C4-2B (cell line): Measurements from ENCODE around the gene FAF1.

ENCODE experiments used
- H3K27ac ChIP-seq: fragments of 450-650 bp; 2 replicates; pipeline ENCODE4 v1.5.1; 2017
- ZFX ChIP-seq: fragments of 450-650 bp; IDR thresholded peaks from 2 replicates; pipeline ENCODE4 v1.6.1; 2017
- TF ChIP-seq, protein P1 (sequence below): fragments of 450-650 bp; conservative IDR thresholded peaks from 2 replicates; pipeline ENCODE4 v1.5.1; 2017; ENCODE audit warnings: mild to moderate bottlenecking

FAF1 gene

DNA sequence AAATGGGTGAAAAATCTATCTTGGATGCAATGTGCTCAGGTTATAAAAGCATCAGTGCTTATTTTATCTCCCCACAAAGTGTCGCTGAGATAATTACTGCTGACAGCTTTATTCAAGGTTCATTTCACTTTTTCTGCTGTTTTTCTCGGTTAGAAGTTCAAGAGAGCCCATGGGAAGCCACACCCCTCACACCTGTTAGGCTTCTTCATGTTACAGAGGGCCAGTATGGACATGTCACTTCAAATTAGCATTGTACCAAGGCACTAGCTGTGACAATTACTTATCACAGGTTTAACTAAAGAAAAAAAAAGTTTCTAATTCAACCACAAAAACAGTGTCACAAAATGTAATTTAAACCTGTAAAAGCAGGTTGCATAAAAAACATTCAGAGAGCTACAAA is 349.5 kb downstream of the FAF1 start:
- TF ChIP-seq, protein P1, sequence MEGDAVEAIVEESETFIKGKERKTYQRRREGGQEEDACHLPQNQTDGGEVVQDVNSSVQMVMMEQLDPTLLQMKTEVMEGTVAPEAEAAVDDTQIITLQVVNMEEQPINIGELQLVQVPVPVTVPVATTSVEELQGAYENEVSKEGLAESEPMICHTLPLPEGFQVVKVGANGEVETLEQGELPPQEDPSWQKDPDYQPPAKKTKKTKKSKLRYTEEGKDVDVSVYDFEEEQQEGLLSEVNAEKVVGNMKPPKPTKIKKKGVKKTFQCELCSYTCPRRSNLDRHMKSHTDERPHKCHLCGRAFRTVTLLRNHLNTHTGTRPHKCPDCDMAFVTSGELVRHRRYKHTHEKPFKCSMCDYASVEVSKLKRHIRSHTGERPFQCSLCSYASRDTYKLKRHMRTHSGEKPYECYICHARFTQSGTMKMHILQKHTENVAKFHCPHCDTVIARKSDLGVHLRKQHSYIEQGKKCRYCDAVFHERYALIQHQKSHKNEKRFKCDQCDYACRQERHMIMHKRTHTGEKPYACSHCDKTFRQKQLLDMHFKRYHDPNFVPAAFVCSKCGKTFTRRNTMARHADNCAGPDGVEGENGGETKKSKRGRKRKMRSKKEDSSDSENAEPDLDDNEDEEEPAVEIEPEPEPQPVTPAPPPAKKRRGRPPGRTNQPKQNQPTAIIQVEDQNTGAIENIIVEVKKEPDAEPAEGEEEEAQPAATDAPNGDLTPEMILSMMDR = no peak
- no peak for TF ChIP-seq ZFX
- H3K27ac ChIP-seq = no peak overlapping the region

DNA sequence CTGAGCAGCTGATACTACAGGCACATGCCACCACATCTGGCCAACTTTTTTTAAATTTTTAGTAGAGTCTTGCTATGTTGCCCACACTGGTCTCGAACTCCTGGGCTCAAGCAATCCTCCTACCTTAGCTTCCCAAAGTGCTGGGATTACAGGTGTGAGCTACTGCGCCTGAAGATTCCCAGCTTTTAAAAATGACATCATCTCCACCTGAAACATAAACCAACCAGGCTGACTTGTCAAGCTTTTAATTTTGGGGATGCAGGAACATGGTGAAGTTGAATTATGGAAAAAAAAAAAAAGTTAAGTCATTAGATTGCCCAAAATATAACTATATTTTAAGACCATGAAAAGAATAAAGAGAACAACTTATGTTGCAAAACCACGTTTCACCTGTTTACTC is 350.6 kb downstream of the FAF1 start:
- TF ChIP-seq, protein P1 = no peak
- TF ChIP-seq ZFX = no peak

DNA sequence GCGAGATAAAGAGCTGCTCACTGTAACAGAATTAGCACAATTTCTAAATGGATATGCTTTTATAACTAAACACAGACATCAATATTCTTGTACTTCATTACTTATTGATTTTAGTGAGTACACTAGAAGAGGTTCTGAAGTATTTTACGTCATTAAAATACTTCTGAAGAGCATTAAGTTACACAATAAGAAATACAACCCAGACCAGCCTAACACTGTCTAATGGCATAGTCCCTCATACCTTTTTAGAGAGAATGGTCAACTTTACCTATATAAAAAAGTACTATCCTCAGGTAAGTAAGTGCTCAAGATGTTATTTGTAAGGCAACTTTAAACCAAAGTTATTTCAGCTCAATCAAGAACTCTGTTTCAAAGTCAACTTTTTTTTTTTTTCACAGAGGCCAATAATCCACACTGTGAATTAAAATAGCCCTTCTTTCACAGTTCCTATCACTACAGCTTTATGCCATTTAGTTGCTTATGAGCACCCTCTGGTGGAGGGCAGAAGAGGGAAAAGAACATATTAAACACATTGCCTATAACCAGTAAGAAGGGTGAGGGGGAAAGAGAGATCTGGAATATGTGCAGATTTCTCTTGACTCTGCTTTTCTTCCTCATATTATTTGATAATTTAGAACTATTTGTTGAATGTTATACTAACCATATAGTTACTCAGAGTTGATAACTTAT is 354.7 kb downstream of the FAF1 start:
- no peak for TF ChIP-seq ZFX
- TF ChIP-seq, protein P1 = peak; percentile 69
- H3K27ac ChIP-seq = no peak overlapping the region

More for the DNA sequence above, 350.6 kb downstream of the FAF1 start:
- no peak overlapping the region for H3K27ac ChIP-seq

DNA sequence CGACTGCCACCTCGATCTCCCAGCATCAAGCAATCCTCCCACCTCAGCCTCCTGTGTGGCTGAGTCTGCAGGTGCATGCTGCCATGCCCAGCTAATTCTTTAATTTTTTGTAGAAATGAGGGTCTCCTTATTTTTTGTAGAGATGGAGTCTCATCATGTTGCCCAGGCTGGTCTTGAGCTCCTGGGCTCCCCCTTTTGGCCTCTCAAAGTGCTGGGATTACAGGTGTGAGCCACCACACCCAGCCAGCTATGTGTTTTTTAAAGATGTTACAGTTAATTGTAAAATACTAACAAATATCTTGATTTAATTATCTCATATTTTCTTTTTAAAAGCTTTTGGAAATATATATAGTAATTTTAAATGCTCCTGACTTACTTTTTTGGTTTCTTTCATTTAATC is 355.5 kb downstream of the FAF1 start:
- no peak for TF ChIP-seq ZFX
- TF ChIP-seq, protein P1 = no peak
- no peak overlapping the region for H3K27ac ChIP-seq

- no peak overlapping the region for H3K27ac ChIP-seq
- no peak for TF ChIP-seq ZFX
- TF ChIP-seq, protein P1 = no peak
These were observed 356.5 kb downstream of the FAF1 start for GRCh38 chr1:50603274-50604271.

GRCh38 chr1:50599546-50599945 is 360.5 kb downstream of the FAF1 start:
- H3K27ac ChIP-seq = no peak overlapping the region
- TF ChIP-seq, protein P1 = no peak
- TF ChIP-seq ZFX = no peak

DNA sequence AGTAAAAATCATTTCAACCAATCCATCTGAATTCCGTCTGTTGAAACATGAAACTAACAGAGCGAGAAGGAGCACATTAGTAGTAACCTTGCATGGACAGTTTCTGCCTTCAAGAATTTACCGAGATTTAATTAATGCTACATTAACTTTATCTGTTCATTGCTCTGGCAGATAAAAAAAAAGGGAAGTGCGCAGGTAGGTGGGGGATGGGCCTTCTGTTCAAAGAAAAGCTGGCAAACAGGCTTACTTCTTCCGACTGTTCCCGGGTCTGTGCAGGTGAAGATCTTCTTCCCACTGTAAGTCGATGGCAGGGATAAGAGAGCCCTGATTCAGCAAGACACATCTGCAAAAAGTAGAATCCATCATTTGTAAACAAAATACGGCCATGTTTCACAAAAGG is 364.2 kb downstream of the FAF1 start:
- no peak overlapping the region for H3K27ac ChIP-seq
- TF ChIP-seq, protein P1 = no peak
- no peak for TF ChIP-seq ZFX
